ENCODE data around the gene TXNRD1.

DNA sequence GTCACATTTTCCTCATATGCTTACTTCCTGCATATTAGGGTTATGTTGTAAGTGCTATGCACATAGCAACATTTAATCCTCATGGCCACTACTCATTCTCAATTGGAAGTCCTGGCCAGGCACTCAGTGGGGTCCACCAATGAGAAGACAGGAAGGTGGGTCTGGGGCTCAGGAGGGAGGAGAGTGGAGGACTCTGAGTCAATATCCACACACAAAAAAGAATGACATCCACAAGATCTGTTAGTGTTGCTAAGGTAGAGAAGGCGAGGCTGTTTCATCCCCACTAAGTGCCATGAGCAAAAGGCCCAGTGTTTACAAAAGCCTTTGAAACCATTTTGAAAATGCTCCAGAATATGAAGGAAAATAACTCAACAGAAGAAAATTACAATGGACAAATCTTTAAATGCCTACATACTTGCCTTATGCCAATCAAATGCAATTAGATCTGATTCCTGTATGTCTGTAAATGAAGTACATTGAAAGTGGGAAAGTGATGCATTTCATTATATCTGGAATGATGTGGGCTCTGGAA, 141.9 kb downstream of the TXNRD1 start:
- TF ChIP-seq, protein P1, sequence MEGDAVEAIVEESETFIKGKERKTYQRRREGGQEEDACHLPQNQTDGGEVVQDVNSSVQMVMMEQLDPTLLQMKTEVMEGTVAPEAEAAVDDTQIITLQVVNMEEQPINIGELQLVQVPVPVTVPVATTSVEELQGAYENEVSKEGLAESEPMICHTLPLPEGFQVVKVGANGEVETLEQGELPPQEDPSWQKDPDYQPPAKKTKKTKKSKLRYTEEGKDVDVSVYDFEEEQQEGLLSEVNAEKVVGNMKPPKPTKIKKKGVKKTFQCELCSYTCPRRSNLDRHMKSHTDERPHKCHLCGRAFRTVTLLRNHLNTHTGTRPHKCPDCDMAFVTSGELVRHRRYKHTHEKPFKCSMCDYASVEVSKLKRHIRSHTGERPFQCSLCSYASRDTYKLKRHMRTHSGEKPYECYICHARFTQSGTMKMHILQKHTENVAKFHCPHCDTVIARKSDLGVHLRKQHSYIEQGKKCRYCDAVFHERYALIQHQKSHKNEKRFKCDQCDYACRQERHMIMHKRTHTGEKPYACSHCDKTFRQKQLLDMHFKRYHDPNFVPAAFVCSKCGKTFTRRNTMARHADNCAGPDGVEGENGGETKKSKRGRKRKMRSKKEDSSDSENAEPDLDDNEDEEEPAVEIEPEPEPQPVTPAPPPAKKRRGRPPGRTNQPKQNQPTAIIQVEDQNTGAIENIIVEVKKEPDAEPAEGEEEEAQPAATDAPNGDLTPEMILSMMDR (IDR thresholded peaks at IDR 0.05; ENCODE audit: low read depth, low read length) = no peak
- TF ChIP-seq EZH2phosphoT487 (IDR thresholded peaks at IDR 0.05; ENCODE audit: low read depth) = no peak

All from OCI-LY3 (cell line).